Renal pelvis (tissue), 12 donors: ENCODE measurements around the gene KRTAP13-3. TPM values are rescaled to one million over a fixed set of nuclear protein-coding genes. Genes with fewer than 3 reads are reported as not detected.

Experiments
- DNase-seq: peaks from one replicate; pipeline ENCODE4 v3.0.0-alpha.2; 2013
- long read RNA-seq, 16 experiments: transcript quantifications; one replicate each; lab custom pipeline, GENCODE V29; 2026
- polyA plus RNA-seq, 3 donors: library from polyadenylated mRNA; unstranded; fragments of 120-200 nt; gene quantifications; one replicate each; pipeline ENCODE4 v1.2.1, GENCODE V29; 2013; ENCODE audit not compliant: insufficient read length in 3 of 3

KRTAP13-3 gene, protein sequence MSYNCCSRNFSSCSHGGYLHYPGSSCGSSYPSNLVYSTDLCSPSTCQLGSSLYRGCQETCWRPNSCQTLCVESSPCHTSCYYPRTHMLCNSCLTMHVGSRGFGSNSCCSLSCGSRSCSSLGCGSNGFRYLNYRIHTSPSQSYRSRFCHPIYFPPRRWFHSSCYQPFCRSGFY
- not detected for polyA plus RNA-seq
- long read RNA-seq, donor 1 = 0 reads
- long read RNA-seq, donor 2 = 0 reads
- long read RNA-seq, donor 3 = 0 reads
- long read RNA-seq, donor 4 = 0 reads
- long read RNA-seq, donor 5 = 0 reads
- long read RNA-seq, donor 6 = 0 reads
- long read RNA-seq, donor 7 = 0 reads
- long read RNA-seq, donor 8 = 0 reads
- long read RNA-seq, donor 9 = 0 reads
- long read RNA-seq, donor 10 = 0 reads
- long read RNA-seq, donor 11 = 0 reads
- long read RNA-seq, donor 12 = 0 reads
- long read RNA-seq, donor 13 = 0 reads
- long read RNA-seq, donor 14 = 0 reads
- long read RNA-seq, donor 15 = 0 reads
- long read RNA-seq, donor 16 = 0 reads

DNA sequence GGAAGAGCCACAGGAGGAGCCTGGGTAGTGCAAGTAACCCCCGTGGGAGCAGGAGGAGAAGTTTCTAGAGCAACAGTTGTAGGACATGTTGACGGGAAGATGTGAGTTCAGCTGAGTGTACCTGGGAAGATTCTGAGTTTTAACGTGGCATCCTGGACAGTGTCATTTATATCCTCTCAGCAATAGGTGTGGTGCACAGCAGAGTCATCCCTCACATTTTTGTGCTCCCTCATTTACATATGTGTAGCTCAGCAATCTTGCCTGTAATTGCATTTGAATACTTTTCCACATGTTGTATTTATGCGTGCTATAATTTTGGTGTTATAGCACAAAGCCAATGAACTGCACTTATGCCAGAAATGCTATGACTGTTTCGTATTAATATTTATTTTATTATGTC, at the start of gene KRTAP13-3:
TSS of gene KRTAP13-3 (minus strand) at position 101 of the 400 bp plus-strand sequence. CDS start at position 87, 14 bp downstream.
- DNase-seq = no peak

GRCh38 chr21:30468900-30469714, 43.4 kb upstream of the KRTAP13-3 start:
- DNase-seq = peak; percentile 61

DNA sequence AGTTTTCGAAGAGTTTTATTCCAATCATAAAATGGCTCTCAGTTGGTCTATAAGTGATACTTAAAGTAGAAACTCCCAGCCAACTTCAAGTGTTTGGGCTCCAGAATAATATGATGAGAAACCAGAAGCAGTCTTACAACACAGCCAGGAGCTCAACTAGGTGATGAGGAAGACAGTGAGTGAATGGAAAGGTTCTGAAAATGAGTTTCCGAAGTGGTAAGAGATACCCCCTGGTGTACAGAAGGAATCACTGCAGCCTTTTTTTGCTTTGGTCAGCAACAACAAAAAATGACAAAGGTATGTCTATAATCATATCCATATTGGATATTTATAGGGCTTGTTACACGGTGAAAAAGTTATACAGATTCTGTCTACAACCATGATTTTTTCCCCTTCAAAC, 38.0 kb upstream of the KRTAP13-3 start:
- DNase-seq = no peak

DNA sequence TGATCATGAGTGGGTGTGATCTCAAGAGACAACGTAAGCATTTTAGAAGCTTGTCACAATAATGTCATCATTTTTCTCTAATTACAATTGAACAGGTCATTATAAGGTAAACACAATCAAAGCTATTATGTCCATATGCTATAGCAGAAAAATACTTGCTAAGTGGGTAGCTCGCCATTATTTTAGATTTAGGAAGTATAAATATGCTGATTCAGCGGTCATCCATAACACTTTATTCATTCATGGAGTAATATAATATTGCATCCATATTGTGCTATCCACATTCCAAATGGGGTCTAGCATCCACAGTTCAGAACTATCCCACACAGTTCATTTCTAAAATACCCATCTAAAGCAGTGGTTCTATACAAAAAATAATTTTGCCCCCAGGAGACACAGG, 22.8 kb upstream of the KRTAP13-3 start:
- DNase-seq = no peak

GRCh38 chr21:30447056-30447455, 21.3 kb upstream of the KRTAP13-3 start:
- DNase-seq = peak; percentile 22

DNA sequence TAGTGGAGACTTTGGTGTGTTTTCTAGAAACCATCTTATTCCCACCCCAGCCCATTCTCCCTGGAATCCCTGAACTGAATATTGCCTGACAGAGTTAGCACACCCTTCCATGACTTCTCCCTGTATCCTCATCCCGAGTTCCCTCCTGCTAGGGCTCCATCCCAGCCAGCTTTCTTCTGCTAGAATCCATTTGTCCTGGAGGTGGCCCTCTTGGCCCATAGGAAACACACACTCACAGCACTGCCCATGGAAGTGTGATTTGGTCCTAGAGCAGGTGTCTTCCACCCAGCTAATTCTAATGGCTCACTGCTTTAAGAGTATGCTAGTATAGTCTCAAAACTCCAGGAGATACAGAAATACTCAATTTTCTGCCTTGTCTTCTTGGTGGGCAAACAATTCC, 18.5 kb upstream of the KRTAP13-3 start:
- DNase-seq = no peak

DNA sequence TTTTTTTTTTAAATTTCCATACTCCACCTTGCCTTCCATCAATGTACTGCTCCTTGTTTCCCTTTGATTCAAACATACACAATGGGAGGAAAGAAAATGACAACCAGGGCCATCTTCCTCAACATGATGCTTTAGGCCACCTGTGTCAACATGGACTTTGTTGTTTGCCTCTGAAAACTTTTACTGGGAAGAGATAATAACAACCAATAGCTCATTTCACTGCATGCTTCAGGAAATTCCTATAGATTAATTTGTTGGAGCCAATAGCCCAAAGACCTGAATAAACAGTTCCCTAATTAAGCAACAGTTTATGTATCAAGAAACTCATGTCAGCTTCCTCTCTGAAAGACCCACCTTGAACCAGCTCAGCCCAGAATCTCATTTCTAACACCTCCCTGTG, 17.5 kb upstream of the KRTAP13-3 start:
- no peak for DNase-seq

DNA sequence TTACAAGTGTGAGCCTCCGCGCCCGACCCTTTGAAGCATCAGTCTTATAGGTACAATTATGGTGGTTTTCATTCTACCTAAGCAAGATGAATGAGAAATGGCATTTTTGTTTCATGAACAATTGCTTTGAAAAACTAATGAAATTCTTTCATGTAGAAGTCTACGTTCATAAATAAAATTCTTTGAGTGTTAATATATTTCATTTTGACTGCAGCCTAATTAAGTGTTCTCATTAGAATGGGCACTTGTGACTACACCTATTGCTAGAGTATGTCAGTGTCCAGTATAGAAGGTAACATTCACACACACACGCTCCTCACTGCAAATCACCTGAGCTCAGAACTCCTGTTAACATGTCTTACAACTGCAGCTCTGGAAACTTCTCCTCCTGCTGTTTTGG, 14.2 kb upstream of the KRTAP13-3 start, which contains the start of gene KRTAP15-1:
TSS of gene KRTAP15-1 (plus strand) at position 301 of the 400 bp plus-strand sequence. CDS start at position 354, 53 bp downstream.
- DNase-seq = no peak

DNA sequence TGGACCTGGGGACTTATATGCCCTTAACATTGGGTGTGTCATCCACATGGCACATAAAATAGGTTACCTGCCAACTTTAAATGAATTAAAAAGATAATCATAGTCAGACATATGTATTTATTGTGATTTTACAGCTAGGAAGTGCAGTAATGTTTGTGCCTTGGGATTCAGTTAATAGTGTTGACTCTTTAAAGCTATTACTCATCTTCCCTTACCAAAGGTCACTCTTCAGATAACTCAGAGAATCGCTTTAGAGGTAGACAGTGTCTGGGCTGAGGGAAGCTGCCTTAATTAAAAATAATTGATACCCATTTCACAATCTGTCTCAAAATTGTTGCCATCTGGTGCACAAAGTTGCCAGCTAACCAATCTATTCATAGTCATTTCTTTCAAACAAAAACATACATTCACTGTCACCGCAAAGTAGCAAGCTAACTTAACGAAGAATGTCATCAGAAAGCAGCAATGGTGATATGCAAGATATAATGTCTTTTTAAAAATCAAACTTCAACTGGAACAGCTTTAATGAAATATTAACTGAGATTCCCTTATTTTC, 11.4 kb upstream of the KRTAP13-3 start:
- no peak for DNase-seq

- no peak for DNase-seq
Observed at GRCh38 chr21:30434033-30434631, 8.4 kb upstream of the KRTAP13-3 start.

GRCh38 chr21:30430170-30430655, 4.5 kb upstream of the KRTAP13-3 start, which contains the start of gene KRTAP13-4:
TSS of gene KRTAP13-4 (plus strand) at chr21:30430220. CDS start at chr21:30430276, 56 bp downstream.
- DNase-seq = no peak

GRCh38 chr21:30426731-30427130, 1.0 kb upstream of the KRTAP13-3 start:
- DNase-seq = no peak

- no peak for DNase-seq
Observed at GRCh38 chr21:30415993-30416392, 9.7 kb downstream of the KRTAP13-3 start.

- DNase-seq = peak; percentile 27
Observed at GRCh38 chr21:30408782-30409494, 16.8 kb downstream of the KRTAP13-3 start.

DNA sequence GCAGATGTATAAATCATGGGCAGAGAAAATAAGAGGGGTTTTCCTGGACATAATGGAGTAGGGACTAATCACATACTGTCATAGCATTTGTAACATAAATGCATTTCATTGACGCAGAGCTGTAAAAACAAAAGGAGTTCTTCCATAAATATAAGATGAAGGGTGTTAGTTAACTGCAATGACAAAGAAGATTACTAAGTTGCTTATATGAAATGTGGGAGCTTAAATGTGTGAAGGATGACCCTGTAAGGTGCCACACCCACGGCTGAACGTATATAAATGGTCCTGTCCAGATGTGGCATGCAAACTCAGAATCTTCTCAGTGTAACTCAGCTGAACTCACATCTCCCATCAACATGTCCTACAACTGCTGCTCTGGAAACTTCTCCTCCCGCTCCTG, 30.0 kb downstream of the KRTAP13-3 start, which contains the start of gene KRTAP13-1:
TSS of gene KRTAP13-1 (plus strand) at position 301 of the 400 bp plus-strand sequence. CDS start at position 357, 56 bp downstream.
- no peak for DNase-seq

DNA sequence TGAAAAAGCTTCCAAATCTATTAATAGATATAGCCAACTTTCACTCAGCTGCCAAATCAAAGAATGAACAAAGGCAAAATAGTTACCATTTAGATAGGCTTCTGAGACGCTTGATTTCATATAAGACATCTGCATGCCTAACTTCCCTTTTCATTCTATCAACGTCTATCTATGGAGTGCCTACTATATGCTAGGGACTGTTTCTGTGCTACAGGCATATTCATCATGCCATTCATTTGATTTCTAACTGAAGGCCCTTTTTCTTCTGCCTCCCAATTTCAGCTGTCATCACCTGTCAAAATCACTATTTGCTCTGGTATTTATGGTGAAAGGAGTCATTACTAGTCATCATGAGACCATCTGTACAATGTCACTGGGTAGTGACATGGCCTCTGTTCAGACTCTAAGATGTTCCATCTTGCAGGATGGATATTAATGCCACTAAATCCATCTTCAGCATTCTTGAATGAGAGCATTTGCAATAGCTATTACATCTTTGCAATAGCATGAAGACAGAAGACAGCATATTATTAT, 34.2 kb downstream of the KRTAP13-3 start:
- DNase-seq = no peak

DNA sequence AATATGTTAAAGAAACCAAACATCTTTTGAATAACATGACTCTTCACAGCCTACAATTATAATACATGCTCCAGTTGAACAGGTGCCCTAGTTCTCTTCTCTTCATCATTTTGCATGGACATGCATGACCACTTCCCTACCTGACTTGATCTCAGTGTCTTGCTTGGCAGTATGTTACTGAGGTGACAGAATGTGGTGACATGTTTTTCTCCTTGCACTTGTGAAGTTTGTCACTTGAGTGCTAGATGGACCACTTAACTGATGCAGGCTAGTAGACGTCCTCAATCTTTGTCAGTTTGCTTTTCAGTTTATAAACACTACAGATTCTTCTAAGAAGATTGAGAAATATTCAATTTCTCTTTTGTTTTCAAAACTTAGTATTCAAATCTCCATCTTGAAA, 43.5 kb downstream of the KRTAP13-3 start:
- no peak for DNase-seq
